HepG2 (cell line): ENCODE data around the gene B3GALT6.

Experiments
- BHLHE40 ChIP-seq: IDR thresholded peaks from 2 replicates; pipeline ENCODE4 v1.6.1; 2011; ENCODE audit warnings: low read length, improper control_type of control experiment
- CHD2 ChIP-seq: IDR thresholded peaks from 2 replicates; pipeline ENCODE4 v1.6.1; 2011; ENCODE audit warnings: low read depth, low read length, improper control_type of control experiment
- EZH2 ChIP-seq: conservative IDR thresholded peaks from 2 replicates; pipeline ENCODE4 v1.6.1; 2012; ENCODE audit warnings: mild to moderate bottlenecking, low read depth, low read length, moderate library complexity
- GTF3A ChIP-seq: sonication (generic); formaldehyde crosslinking; conservative IDR thresholded peaks from 2 replicates; pipeline ENCODE4 v1.4.0; 2020; ENCODE audit warnings: mild to moderate bottlenecking, missing genetic modification reagents
- HNRNPH1 ChIP-seq: fragments of 200-400 bp; formaldehyde crosslinking; optimal IDR thresholded peaks from 2 replicates; pipeline ENCODE3; 2017; ENCODE audit warnings: mild to moderate bottlenecking, low read depth, low read length
- HNRNPUL1 ChIP-seq: fragments of 200-400 bp; formaldehyde crosslinking; IDR thresholded peaks from 2 replicates; pipeline ENCODE4 v1.6.1; 2017; ENCODE audit warnings: low read depth, mild to moderate bottlenecking, low read length, moderate library complexity
- HOXD1 ChIP-seq: sonication (generic); formaldehyde crosslinking; IDR thresholded peaks from 2 replicates; pipeline ENCODE4 v1.5.0; 2020; ENCODE audit warnings: missing genetic modification reagents
- SIN3A ChIP-seq: IDR thresholded peaks from 2 replicates; pipeline ENCODE4 v1.6.1; 2011; ENCODE audit warnings: low read depth, mild to moderate bottlenecking, control low read depth, low read length, borderline replicate concordance
- TAF1 ChIP-seq: sonication (generic); formaldehyde crosslinking; IDR thresholded peaks from 2 replicates; pipeline ENCODE4 v1.4.0; 2020; ENCODE audit warnings: missing genetic modification reagents
- ZNF138 ChIP-seq: sonication (generic); formaldehyde crosslinking; IDR thresholded peaks from 2 replicates; pipeline ENCODE4 v1.5.0; 2020; ENCODE audit warnings: mild to moderate bottlenecking, low read depth, missing genetic modification reagents
- ZNF547 ChIP-seq: sonication (generic); formaldehyde crosslinking; IDR thresholded peaks from 2 replicates; pipeline ENCODE4 v1.5.1; 2020; ENCODE audit warnings: mild to moderate bottlenecking, missing genetic modification reagents
- TF ChIP-seq, protein P1 (sequence below): sonication (generic); formaldehyde crosslinking; conservative IDR thresholded peaks from 2 replicates; pipeline ENCODE4 v1.8.0; 2022; ENCODE audit warnings: low read depth, missing genetic modification reagents
- TF ChIP-seq, protein P2 (sequence below): sonication (generic); formaldehyde crosslinking; IDR thresholded peaks from 2 replicates; pipeline ENCODE4 v1.4.0; 2020; ENCODE audit warnings: missing genetic modification reagents

DNA sequence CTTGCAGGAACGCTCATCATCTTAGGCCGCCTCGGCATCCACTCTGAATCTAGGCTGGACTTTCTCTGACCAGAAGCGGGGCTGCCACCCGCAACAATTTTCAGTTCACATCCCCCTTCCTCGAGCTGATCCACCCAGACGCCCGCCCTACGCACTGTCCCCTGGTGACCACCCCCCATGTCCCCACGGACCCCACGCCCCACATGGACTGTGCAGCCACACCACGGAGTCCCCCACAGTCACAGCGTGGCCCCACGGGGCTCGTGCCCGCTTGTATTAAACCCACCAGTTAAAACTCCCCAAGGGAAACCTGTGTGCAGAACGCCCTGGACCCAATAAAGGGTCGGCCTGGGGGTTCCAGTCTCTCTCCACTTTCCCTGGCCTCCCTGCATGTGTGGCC lies 27.5 kb downstream of the B3GALT6 start:
- no peak for TF ChIP-seq HOXD1 (CRISPR knock-in tag)
- no peak for TF ChIP-seq TAF1
- TF ChIP-seq HNRNPH1 = no peak
- no peak for TF ChIP-seq CHD2
- no peak for TF ChIP-seq EZH2
- TF ChIP-seq, protein P1, sequence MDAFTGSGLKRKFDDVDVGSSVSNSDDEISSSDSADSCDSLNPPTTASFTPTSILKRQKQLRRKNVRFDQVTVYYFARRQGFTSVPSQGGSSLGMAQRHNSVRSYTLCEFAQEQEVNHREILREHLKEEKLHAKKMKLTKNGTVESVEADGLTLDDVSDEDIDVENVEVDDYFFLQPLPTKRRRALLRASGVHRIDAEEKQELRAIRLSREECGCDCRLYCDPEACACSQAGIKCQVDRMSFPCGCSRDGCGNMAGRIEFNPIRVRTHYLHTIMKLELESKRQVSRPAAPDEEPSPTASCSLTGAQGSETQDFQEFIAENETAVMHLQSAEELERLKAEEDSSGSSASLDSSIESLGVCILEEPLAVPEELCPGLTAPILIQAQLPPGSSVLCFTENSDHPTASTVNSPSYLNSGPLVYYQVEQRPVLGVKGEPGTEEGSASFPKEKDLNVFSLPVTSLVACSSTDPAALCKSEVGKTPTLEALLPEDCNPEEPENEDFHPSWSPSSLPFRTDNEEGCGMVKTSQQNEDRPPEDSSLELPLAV (CRISPR knock-in tag) = no peak
- no peak for TF ChIP-seq HNRNPUL1
- TF ChIP-seq ZNF138 = no peak
- TF ChIP-seq GTF3A (CRISPR knock-in tag) = no peak
- TF ChIP-seq, protein P2, sequence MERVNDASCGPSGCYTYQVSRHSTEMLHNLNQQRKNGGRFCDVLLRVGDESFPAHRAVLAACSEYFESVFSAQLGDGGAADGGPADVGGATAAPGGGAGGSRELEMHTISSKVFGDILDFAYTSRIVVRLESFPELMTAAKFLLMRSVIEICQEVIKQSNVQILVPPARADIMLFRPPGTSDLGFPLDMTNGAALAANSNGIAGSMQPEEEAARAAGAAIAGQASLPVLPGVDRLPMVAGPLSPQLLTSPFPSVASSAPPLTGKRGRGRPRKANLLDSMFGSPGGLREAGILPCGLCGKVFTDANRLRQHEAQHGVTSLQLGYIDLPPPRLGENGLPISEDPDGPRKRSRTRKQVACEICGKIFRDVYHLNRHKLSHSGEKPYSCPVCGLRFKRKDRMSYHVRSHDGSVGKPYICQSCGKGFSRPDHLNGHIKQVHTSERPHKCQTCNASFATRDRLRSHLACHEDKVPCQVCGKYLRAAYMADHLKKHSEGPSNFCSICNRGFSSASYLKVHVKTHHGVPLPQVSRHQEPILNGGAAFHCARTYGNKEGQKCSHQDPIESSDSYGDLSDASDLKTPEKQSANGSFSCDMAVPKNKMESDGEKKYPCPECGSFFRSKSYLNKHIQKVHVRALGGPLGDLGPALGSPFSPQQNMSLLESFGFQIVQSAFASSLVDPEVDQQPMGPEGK (CRISPR knock-in tag) = no peak
- TF ChIP-seq BHLHE40 = no peak
- no peak for TF ChIP-seq SIN3A
- no peak for TF ChIP-seq ZNF547 (CRISPR knock-in tag)
